ENCODE results near the gene LRRC75B.
"Not testable (repeated sequence)": the region's sequence is repeated elsewhere in the genome, so short reads cannot be mapped to it uniquely, and the experiment has no call there.

The LRRC75B gene

DNA sequence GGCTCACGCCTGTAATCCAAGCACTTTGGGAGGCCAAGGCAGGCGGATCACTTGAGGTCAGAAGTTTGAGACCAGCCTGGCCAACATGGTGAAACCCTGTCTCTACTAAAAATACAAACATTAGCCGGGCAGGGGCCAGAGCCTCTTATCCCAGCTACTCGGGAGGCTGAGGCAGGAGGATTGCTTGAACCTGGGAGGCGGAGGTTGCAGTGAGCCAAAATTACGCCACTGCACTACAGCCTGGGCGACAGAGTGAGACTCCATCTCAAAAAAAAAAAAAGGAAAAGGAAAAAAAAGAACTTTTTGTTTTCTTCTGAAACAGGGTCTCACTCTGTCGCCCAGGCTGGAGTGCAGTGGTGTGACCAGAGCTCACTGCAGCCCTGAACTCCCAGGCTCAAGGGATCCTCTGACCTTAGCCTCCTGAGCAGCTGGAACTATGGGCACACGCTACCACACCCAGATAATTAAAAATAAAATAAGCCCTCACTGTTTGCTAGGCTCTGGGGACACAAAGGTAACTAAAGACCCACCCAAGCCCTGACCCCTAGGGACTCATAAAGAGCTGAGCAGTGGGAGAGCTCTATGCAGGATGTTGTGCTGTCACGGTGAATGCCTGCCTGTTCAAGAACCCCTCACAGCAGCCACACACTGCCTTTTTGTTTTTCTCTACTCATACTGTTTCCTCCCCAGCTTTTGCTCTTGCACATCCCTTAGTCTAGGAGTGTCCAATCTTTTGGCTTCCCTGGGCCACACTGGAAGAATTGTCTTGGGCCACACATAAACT, 40.2 kb downstream of the LRRC75B start:
- not testable (repeated sequence) for DNase-seq

DNA sequence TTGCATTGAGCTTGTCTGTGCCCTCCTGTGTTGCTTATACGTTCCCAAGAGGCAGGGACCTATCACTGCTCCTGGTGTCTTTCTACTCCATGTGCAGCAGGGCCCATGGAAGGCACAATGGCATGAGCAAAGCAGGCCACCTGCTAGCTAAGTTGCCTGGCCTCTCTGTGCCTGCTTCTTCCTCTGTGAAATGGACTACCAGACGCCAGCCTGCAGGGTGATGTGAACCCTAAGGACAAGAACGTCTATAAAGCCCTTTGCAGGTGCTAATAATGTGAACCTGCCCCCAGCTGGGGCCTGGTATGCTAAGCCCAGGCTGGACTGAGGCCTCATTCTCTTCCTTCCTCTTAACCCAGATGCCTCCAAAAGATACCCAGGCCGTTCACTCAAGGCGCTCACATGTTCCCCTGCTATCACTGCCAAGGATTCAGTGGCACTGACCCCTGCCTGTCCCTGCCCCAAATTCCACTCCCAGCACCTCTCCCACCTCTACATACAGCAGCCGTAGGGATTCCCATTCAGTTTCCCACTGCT, 41.9 kb downstream of the LRRC75B start:
- DNase-seq, result no peak

DNA sequence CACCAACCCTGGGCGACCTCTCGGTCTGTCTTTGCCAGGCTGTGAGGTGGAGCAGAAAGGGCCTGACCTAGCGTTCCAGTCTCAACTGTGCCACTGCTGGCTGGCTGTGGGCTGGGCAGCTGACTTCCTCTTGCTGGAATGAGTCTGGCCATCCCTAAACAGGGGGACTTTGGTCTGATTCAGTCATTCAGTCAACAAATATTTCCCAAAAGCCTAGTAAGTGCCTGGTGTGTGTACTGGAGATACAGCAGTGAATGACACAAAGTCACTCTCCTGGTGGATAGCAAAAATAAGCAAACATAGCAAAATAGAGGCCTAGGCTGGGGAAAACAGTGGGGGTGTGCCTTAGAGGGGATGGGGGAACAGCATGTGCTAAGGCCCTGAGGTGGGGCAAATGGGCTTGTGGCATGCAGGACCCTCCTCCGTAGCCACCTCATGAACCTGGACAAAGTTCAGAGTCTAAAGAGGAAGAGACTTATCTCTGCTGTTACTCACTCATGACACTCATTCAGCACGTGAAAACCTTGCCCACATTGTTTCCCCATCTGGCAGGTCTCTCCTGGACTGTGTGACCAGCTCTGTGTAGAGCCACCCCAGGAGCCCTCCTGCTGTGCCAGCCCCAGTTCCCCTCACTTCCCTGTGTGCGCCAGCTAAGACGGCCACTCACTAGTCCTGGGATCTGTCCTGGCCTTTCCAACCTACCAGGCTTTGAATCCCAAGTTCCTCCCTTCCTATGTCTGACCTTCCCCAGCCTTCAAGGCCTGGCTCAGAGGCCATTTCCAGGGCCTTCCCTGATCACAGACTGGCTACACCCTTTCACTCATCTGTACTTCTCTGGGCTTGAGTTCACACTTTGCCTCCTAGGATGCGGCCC, 42.6 kb downstream of the LRRC75B start:
- no peak for DNase-seq

DNA sequence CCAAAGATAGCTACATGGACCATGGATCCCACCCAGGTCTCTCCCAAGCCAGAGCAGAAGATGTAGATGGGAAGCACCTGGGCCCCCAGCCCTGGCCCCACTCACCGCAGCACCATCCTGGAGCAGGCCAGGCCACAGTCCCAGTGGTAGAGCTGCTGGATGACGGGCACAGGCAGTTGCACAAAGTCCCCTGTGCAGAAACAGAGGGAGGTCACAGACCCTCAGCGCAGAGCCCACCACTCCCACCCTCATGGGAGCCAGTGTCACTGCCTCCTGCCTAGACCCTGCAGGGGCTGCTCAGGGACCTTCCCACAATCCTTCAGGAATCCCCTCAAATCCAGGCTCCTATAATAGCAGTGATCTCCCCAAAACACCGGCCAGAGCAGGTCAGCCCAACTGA, 44.1 kb downstream of the LRRC75B start:
- no peak for DNase-seq

DNA sequence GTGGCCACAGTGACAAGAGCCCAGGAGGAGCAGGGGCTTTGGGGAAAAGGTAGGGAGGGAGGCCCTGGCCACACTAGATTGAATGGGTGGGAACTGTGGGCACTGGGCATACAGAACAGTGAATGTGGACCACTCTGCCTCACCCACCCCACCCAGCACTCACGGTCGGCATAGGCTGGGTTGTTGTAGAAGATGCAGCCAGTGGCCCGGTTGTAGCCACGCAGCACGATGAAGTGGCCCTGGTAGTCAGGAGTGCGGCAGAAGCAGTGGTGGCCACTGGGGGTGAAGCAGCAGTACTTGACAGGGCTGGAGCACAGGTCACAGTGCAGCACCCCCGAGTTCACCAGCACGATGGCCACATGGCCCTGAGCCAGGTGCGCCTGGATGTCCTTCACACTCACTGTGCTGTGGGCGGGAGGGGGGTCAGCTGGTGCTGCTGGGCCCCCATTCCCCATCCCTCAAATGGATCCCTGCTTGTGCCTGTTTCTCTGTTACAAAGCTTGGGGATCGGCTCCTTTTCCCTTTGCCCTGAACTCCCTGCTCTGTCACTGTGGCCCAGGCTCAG, 49.1 kb downstream of the LRRC75B start:
- DNase-seq, result no peak

DNA sequence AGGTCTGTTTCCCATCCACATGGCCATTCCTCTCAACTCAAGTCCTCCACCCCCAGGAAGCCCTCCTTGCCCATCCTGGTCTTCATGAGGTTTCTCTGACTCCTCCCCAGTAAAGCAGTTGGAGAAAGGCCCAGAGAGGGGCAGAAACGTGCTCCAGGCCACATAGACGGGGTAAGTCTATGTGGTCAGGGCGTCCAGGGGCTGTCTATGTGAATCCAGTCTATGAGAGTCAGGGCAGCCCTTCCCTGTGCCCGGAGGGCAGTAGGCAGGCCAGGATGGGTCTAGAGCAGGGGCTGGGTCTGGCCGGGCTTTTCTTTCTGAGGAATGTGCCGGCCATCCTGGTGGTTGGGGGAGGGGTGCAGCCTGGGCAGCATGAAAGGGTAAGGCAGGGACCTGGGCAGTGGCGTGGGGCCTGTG, 49.7 kb downstream of the LRRC75B start:
- DNase-seq, result no peak

DNA sequence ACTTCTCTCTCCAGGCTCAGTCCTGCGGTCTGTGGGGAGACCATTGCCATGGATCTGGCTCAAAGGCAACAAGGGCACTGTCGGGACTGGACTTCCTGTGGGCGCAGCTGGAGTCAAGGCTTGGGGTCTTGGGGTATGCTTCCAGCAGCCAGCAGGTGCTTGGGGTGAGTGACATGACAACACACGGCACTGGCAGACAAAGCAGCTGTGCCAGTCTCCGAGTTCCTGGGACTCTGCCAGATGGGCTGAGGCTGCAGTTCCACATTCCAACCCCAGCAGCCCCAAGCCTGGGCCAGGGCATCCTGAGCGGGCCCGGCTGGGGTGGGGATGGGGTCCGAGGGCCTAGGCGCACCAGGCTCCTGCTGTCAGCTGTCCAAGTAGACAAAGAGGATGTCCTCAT, 50.2 kb downstream of the LRRC75B start:
- DNase-seq, result no peak

DNA sequence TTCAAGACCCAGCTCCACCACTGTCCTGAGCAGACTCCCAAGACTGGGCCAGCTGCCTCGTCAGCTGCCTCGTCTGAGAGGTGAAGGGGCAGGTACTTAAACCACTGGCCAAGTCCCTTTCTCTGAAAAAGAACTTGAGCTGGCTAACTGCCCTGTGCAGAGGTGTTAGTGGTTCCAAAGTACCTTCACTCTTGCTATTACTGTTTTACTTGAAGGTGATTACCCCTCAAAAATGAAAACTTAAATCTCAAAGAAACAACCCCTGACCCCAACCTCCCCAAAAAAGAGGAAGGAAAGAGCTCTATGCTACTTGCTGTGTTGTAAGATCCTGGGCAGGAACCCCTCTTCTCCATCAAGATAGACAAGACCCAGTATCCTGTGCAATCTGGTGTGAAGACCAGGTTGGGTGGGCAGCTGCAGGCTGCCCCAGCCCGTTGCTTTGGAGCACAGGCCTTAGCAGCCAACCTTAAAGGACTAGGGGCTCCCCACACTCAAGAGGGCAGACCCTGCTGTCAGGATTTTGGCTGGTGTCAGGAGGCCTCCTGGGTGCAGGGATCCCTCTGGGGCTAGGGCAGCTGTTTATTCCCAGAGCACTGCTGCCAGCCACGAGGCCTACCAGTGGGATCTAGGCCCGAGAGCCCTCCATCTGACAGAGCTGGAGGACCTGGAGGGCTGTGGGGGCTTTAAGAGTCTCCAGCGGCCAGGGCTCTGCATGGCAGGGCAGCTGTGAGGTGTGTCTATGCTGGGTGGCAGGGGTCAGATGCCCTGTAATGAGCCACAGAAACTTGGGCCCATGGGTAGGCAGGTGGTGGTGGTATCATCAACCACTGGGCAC, 51.0 kb downstream of the LRRC75B start:
- no peak for DNase-seq

DNA sequence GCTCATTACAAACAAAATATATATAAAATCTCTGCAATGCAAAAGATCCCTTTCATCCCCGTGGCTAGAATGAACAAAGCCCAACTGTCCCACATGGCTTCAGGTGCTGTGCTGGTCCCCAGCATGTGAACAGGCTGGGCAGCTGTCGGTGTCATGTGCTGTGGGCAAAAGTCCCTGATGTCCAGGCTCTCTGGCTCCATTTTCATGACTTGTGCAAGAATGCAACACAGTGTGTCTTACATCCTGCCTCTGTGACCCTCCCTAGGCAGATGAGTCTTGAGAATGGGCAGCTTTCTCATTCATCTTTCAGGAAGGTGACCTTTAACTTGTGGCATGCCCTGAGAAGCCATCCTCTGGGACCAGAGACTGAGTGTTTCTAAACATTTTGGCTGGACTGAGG, 52.4 kb downstream of the LRRC75B start:
- DNase-seq, result no peak

DNA sequence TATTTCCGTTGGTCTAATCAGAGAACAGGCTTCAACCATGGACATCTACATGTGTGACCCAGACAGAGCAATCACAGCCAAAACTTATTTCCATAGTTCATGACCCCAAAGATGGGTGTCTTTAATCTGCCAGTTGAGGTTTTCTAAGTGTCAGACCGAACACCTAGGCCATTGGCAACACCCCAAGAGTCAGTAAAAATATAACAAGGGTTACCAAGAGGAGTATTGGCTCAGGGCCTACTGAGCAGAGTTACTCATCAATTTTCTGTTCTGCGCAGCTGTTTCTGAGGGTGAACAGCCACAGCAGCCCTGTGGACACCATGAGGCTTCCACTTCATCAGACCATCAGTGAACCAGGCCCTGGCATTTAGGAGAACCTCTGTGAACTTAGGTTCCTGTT, 56.8 kb downstream of the LRRC75B start:
- DNase-seq, result no peak
